HL-60/S4 treated with retinoic acid at 250 ng/mL for 4 days and 3 days (cell line): ENCODE measurements around the gene CELF1.

Source experiments
- in situ Hi-C: fragments of 300-500 bp; cut with MboI; formaldehyde crosslinking; loops from 2 replicates; pipeline ENCODE4 v1.7.0; 2022; ENCODE audit warnings: low sequenced_read_pairs

Gene CELF1

DNA sequence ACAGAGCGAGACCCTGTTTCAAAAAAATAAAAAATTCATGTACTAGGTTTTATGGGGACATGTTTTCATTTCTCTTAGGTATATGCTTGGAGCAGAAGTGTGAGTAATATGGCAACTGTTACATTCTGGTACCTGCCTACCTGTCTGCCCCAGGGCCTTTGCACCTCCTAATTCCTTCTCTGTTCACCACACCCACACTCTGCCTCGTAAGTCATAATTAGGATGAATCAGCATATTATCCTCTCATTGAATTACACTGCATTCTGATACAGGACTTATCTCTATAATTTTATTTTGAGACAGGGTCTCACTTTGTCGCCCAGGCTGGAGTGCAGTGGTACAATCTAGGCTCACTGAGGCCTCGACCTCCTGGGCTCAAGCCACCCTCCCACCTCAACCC is 100.9 kb downstream of the CELF1 start:
- in situ Hi-C loops = no loop called here

GRCh38 chr11:47451436-47451835 is 101.5 kb downstream of the CELF1 start:
- in situ Hi-C loops = no loop called here

DNA sequence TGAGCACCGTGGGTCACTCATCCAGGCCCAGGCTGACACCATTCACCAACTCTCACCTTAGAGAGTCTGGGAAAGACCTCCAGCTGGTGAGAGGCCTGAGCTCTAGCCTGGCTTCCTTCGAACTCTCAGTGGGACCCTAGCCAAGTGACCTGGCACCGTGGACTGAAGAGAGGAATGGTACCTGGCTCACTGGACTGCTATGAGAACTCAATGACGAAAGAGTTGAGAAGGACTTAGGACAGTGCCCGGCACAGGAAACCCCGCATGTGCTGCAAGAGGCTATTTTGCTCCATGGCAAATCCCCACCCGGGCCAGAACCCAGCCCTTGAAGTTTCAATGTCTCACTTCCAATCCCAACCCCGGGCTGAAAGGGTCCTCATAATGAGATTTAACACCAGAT is 103.4 kb downstream of the CELF1 start:
- in situ Hi-C loops = loop anchor here (25.0 kb wide), 1 partner anchor 562 kb away; no protein-coding TSS in a partner anchor

GRCh38 chr11:47448566-47449427 is 104.1 kb downstream of the CELF1 start, which contains the start of gene RAPSN:
Gene RAPSN, minus strand, starts transcription at chr11:47449136. Its CDS starts 172 bp downstream, at chr11:47448964.
- in situ Hi-C loops = loop anchor here (25.0 kb wide), 1 partner anchor 561 kb away; no protein-coding TSS in a partner anchor

DNA sequence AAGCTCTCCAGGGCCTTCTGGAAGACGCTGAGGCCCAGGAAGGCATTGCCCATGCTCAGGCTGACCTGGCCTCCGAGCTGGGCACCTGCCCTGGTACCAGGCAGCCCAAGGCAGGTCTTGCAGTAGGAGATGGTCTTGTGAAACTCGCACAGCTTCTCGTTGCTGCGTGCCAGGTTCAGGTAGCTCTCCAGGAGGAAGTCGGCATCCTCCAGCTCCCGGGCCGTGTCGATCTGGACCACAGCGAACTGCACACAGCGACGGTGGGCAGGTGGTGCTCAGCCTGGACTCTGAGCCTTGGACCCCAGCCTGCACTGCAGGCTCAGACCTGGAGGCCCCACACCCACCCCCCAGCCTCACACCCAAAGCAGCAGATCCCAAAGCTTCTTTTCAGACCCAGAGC is 105.0 kb downstream of the CELF1 start:
- in situ Hi-C loops = loop anchor here (25.0 kb wide), 1 partner anchor 561 kb away; no protein-coding TSS in a partner anchor

GRCh38 chr11:47446833-47447232 is 106.1 kb downstream of the CELF1 start:
- in situ Hi-C loops = loop anchor here (25.0 kb wide), 1 partner anchor 560 kb away; no protein-coding TSS in a partner anchor

GRCh38 chr11:47445840-47446239 is 107.1 kb downstream of the CELF1 start:
- in situ Hi-C loops = loop anchor here (25.0 kb wide), 1 partner anchor 559 kb away; no protein-coding TSS in a partner anchor

- in situ Hi-C loops = loop anchor here (25.0 kb wide), 1 partner anchor 557 kb away; no protein-coding TSS in a partner anchor
Observed at GRCh38 chr11:47443817-47444216, 109.1 kb downstream of the CELF1 start.

DNA sequence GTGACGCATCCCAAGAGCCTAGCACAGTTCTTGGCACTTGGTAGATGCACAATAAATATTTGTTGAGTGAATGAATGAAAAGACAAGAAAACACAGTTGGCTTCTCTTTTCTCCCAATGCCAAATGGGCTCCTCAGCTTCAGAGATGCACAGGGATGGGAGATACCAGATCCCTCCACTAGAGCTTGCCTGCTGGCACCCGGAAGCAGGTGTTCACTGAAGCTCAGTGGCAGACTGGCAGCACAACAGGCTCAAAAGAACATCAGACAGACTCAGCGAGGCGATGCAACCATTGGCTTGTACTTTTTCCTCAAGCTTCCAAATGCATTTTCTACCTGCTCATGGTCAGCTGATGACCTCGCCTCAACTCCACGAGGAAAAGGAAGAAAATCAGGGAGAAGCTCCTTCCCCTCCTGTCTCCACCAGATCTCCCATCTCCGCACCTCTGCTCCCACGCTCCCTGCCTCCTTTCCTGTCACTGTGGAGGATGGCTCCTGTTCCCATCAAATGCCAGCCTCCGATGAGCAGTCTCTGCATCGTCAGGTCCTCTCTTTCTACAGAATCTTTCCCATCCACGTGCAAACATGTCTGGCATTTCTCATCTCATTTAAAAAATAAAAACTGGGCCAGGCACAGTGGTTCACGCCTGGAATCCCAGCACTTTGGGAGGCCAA is 109.8 kb downstream of the CELF1 start:
- in situ Hi-C loops = loop anchor here (25.0 kb wide), 1 partner anchor 556 kb away; no protein-coding TSS in a partner anchor

DNA sequence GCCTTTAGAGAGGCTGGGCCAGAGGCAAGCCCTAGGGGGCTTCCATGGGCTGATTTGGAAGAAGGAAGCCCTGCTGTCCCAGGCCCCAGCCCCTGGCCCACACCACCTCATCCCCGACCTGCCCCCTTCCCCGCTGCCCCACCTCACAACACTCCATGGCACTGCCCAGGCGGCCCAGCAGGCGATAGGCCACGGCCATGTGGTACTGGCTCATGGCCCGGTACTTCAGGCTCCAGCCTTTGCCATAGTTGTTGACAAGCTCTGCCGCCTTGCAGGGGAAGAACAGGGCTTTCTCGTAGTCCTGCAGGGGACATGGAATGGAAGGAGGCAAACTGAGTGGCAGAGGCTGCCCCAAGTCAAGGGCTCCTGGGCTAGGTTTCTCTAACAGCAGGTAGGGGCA is 110.4 kb downstream of the CELF1 start:
- in situ Hi-C loops = loop anchor here (25.0 kb wide), 1 partner anchor 555 kb away; no protein-coding TSS in a partner anchor

- in situ Hi-C loops = loop anchor here (25.0 kb wide), 1 partner anchor 554 kb away; no protein-coding TSS in a partner anchor
Observed at GRCh38 chr11:47441421-47441820, 111.5 kb downstream of the CELF1 start.

DNA sequence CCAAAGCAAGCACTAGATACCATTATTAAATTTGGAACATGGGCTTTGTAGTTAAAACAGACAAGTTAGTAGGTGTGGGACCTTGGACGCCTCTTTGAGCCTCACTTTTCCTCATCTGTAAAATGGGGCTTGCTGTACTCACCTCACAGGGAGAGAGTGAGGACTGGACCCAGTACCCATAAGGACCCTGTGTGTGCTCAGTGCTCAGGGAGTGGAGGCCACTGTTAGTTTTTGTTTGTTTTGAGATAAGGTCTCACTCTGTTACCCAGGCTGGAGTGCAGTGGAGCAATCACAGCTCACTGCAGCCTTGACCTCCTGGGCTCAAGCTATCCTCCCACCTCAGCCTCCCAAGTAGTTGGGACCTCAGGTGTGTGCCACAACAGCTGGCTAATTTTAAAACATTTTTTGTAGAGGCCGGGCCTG is 112.9 kb downstream of the CELF1 start:
- in situ Hi-C loops = loop anchor here (25.0 kb wide), 1 partner anchor 553 kb away; no protein-coding TSS in a partner anchor

DNA sequence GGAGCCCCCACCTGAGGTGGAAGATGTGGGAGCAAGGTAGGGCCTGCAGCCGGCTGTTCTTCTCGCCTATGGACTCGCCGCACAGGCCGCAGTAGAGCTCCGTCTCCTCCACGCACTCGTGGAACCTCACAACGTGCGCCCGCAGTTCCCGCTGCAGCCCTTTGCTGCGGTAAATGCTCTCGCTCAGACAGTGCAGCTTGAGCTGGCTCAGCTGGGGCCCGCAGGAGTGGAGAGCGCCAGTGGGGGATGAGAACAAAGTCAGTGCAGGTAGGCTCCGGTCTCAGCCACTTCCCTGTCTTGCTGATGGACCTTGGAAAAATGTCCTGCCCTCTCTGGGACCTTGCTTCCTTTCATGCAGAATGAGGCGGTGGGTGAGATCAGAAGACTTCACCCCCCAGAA is 114.2 kb downstream of the CELF1 start:
- in situ Hi-C loops = loop anchor here (25.0 kb wide), 1 partner anchor 551 kb away; no protein-coding TSS in a partner anchor

- in situ Hi-C loops = loop anchor here (25.0 kb wide), 1 partner anchor 551 kb away; no protein-coding TSS in a partner anchor
Observed at GRCh38 chr11:47437746-47438418, 115.0 kb downstream of the CELF1 start.

GRCh38 chr11:47437218-47437745 is 115.7 kb downstream of the CELF1 start:
- in situ Hi-C loops = loop anchor here (25.0 kb wide), 1 partner anchor 550 kb away; no protein-coding TSS in a partner anchor

GRCh38 chr11:47436726-47437125 is 116.2 kb downstream of the CELF1 start:
- in situ Hi-C loops = loop anchor here (25.0 kb wide), 1 partner anchor 549 kb away; no protein-coding TSS in a partner anchor

GRCh38 chr11:47435687-47436086 is 117.2 kb downstream of the CELF1 start:
- in situ Hi-C loops = loop anchor here (25.0 kb wide), 1 partner anchor 548 kb away; no protein-coding TSS in a partner anchor

- in situ Hi-C loops = loop anchor here (25.0 kb wide), 1 partner anchor 547 kb away; no protein-coding TSS in a partner anchor
Observed at GRCh38 chr11:47434011-47434786, 118.7 kb downstream of the CELF1 start.

- in situ Hi-C loops = loop anchor here (25.0 kb wide), 1 partner anchor 546 kb away; no protein-coding TSS in a partner anchor
Observed at GRCh38 chr11:47433157-47433556, 119.8 kb downstream of the CELF1 start.
